ENCODE measurements around the gene RNF31. TPM values are rescaled to one million over a fixed set of nuclear protein-coding genes. Genes with fewer than 3 reads are reported as not detected.

Gene RNF31
- total and polyA plus RNA-seq, 2 of the 13 experiments (the other 11 are each of a cell fraction or from before 2014, with no cell fraction given): 48.2 to 86.8 TPM

DNA sequence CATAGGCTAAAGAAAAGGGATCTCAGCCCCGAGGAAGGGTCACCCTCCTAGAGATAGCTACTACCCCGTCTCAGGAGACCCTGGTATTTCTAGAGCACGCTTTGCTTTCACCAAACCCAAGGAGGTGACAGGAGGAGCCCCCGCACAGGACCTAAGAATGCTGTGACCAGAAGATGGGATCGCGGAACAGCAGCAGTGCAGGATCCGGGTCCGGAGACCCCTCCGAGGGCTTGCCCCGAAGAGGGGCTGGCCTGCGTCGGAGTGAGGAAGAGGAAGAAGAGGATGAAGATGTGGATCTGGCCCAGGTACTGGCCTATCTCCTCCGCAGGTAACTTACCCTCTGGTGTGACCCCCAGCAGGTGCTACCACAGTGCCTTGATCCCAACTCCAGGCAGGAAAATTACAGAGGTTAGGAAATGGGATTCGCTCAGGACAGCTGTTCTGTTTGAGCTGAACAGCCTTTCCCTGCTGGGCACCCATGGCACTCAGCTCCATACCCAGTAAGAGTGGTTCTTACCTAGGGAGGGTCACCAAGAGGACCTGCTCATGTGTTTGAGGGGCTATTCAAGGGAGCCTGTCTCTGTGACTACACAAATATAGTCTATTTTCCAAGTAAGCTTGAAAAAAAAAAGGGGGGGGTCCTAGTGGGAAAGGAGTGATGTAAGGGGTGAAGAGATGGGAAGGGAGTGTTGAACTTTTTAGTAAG lies 31.7 kb upstream of the RNF31 start (continued):
- TF ChIP-seq, protein P1, sequence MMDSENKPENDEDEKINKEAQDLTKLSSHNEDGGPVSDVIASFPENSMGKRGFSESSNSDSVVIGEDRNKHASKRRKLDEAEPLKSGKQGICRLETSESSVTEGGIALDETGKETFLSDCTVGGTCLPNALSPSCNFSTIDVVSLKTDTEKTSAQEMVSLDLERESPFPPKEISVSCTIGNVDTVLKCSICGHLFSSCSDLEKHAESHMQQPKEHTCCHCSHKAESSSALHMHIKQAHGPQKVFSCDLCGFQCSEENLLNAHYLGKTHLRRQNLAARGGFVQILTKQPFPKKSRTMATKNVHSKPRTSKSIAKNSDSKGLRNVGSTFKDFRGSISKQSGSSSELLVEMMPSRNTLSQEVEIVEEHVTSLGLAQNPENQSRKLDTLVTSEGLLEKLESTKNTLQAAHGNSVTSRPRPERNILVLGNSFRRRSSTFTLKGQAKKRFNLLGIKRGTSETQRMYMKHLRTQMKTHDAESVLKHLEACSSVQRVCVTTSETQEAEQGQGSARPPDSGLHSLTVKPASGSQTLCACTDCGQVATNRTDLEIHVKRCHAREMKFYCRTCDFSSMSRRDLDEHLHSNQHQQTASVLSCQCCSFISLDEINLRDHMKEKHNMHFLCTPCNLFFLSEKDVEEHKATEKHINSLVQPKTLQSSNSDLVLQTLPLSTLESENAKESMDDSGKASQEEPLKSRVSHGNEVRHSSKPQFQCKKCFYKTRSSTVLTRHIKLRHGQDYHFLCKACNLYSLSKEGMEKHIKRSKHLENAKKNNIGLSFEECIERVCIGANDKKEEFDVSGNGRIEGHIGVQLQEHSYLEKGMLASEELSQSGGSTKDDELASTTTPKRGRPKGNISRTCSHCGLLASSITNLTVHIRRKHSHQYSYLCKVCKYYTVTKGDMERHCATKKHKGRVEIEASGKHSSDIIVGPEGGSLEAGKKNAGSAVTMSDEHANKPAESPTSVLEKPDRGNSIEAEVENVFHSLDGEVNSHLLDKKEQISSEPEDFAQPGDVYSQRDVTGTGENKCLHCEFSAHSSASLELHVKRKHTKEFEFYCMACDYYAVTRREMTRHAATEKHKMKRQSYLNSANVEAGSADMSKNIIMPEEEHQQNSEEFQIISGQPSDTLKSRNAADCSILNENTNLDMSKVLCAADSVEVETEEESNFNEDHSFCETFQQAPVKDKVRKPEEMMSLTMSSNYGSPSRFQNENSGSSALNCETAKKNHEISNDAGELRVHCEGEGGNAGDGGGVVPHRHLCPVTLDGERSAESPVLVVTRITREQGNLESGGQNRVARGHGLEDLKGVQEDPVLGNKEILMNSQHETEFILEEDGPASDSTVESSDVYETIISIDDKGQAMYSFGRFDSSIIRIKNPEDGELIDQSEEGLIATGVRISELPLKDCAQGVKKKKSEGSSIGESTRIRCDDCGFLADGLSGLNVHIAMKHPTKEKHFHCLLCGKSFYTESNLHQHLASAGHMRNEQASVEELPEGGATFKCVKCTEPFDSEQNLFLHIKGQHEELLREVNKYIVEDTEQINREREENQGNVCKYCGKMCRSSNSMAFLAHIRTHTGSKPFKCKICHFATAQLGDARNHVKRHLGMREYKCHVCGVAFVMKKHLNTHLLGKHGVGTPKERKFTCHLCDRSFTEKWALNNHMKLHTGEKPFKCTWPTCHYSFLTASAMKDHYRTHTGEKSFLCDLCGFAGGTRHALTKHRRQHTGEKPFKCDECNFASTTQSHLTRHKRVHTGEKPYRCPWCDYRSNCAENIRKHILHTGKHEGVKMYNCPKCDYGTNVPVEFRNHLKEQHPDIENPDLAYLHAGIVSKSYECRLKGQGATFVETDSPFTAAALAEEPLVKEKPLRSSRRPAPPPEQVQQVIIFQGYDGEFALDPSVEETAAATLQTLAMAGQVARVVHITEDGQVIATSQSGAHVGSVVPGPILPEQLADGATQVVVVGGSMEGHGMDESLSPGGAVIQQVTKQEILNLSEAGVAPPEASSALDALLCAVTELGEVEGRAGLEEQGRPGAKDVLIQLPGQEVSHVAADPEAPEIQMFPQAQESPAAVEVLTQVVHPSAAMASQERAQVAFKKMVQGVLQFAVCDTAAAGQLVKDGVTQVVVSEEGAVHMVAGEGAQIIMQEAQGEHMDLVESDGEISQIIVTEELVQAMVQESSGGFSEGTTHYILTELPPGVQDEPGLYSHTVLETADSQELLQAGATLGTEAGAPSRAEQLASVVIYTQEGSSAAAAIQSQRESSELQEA (CRISPR knock-in tag; IDR thresholded peaks at IDR 0.05; ENCODE audit: not compliant biosample characterization): no peak
- TF ChIP-seq, protein P2, sequence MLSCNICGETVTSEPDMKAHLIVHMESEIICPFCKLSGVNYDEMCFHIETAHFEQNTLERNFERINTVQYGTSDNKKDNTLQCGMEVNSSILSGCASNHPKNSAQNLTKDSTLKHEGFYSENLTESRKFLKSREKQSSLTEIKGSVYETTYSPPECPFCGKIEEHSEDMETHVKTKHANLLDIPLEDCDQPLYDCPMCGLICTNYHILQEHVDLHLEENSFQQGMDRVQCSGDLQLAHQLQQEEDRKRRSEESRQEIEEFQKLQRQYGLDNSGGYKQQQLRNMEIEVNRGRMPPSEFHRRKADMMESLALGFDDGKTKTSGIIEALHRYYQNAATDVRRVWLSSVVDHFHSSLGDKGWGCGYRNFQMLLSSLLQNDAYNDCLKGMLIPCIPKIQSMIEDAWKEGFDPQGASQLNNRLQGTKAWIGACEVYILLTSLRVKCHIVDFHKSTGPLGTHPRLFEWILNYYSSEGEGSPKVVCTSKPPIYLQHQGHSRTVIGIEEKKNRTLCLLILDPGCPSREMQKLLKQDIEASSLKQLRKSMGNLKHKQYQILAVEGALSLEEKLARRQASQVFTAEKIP (CRISPR knock-in tag; IDR thresholded peaks at IDR 0.05; ENCODE audit: borderline replicate concordance): no peak
- TF ChIP-seq MED8 (CRISPR knock-in tag; IDR thresholded peaks at IDR 0.05; ENCODE audit: insufficient replicate concordance): peak; percentile 35
- TF ChIP-seq, protein P3, sequence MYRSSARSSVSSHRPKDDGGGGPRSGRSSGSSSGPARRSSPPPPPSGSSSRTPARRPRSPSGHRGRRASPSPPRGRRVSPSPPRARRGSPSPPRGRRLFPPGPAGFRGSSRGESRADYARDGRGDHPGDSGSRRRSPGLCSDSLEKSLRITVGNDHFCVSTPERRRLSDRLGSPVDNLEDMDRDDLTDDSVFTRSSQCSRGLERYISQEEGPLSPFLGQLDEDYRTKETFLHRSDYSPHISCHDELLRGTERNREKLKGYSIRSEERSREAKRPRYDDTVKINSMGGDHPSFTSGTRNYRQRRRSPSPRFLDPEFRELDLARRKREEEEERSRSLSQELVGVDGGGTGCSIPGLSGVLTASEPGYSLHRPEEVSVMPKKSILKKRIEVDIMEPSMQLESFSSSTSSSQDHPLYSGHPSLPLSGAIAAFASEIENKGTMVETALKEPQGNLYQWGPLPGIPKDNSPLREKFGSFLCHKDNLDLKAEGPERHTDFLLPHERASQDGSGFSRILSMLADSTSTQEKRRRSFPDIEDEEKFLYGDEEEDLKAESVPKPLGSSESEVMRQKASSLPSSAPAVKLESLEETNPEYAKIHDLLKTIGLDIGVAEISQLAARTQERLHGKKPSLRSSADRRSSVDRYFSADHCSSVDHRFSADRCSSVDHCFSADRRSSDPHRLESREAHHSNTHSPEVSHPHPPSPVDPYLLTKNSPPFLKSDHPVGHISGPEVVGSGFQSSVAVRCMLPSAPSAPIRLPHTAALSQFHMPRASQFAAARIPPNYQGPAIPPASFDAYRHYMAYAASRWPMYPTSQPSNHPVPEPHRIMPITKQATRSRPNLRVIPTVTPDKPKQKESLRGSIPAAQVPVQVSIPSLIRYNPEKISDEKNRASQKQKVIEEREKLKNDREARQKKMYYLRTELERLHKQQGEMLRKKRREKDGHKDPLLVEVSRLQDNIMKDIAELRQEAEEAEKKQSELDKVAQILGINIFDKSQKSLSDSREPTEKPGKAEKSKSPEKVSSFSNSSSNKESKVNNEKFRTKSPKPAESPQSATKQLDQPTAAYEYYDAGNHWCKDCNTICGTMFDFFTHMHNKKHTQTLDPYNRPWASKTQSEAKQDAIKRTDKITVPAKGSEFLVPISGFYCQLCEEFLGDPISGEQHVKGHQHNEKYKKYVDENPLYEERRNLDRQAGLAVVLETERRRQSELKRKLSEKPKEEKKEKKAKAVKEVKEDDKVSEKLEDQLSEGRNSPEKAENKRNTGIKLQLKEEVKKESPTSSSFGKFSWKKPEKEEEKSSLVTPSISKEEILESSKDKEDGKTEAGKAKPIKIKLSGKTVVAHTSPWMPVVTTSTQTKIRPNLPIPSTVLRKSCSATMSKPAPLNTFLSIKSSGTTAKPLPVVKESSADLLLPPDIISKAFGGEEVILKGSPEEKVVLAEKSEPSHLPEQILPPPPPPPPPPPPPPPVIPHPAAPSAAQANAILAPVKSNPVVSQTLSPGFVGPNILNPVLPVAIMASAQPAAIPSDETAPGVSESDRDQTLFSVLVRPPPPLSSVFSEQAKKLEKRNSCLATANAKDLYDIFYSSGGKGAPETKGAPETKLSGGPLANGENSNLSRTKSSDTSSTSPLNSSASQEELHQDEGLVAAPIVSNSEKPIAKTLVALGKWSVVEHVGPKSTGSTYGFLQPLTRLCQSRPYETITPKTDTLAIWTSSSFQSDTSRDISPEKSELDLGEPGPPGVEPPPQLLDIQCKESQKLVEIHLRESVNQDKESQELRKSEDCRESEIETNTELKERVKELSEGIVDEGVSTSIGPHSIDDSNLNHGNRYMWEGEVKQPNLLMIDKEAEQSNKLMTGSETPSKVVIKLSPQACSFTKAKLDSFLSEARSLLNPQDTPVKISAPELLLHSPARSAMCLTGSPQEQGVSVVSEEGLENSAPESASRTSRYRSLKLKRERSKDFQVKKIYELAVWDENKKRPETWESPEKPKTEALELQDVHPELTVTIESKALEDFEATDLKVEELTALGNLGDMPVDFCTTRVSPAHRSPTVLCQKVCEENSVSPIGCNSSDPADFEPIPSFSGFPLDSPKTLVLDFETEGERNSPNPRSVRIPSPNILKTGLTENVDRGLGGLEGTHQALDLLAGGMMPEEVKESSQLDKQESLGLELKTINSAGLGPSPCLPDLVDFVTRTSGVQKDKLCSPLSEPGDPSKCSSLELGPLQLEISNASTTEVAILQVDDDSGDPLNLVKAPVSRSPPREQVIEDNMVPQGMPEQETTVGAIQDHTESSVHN (CRISPR knock-in tag; IDR thresholded peaks at IDR 0.05): peak; percentile 36; the same call in 1 of the 2 replicates

All from HepG2 (cell line).